HL-60/S4 treated with retinoic acid at 250 ng/mL for 4 days and 3 days (cell line): ENCODE data around the gene OR4E1.
"Not testable (repeated sequence)": the region's sequence is repeated elsewhere in the genome, so short reads cannot be mapped to it uniquely, and the experiment has no call there.

Source experiments
- in situ Hi-C: fragments of 300-500 bp; cut with MboI; formaldehyde crosslinking; loops from 2 replicates; pipeline ENCODE4 v1.7.0; 2022; ENCODE audit warnings: low sequenced_read_pairs

The OR4E1 gene

GRCh38 chr14:21653331-21653885 is 20.2 kb downstream of the OR4E1 start, which contains the start of gene OR4E2:
TSS of gene OR4E2 (plus strand) at chr14:21653835. CDS start at chr14:21665083, 11,248 bp downstream.
- in situ Hi-C loops = no loop called here

- in situ Hi-C loops = no loop called here
Measured at GRCh38 chr14:21652209-21652808, 21.3 kb downstream of the OR4E1 start.

DNA sequence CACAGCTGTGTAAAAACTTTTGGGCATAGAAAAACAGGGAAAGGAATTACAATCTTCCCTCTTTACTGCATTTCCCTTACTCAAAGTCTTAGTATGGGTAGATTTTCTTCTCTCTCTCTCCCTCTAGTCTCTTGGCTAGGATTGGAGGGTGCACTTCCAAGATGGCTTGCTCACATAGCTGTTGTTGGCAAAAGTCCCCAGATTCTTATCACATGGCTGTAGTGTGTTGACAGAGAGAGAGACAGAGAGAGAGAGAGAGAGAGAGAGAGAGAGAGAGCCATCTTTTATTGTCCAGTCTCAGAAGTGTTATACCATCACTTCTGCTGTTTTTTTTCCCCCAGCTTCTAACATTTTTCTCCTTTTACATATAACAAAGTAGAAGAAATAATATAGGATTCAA is 26.2 kb downstream of the OR4E1 start:
- in situ Hi-C loops = no loop called here

- in situ Hi-C loops = no loop called here
Measured at GRCh38 chr14:21643407-21643806, 30.2 kb downstream of the OR4E1 start.

DNA sequence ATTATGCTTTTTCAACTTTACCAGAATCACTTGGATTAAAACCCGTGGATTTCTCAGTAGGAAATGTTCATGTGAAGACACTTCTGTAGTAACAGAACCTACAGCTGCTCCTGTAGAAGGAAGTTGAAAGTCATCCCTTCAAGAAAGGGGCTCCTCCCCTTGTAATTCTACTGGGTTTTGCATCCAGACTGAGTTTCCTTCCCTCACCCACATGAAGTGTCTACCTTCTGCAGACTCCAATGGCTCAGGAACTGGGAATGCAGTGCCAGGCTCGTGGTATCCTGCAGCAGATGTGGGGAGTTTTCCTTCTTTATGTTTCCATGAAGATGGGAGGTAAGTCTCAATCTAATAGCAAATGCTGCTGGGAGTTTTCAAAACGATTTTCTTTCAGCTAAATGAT is 30.9 kb downstream of the OR4E1 start:
- in situ Hi-C loops = no loop called here

GRCh38 chr14:21634840-21635239 is 38.8 kb downstream of the OR4E1 start, which contains the start of gene OR10G2:
TSS of gene OR10G2 (minus strand) at chr14:21634940. CDS start at chr14:21634842, 98 bp downstream.
- in situ Hi-C loops = no loop called here

GRCh38 chr14:21631084-21631483 is 42.5 kb downstream of the OR4E1 start:
- in situ Hi-C loops = no loop called here

- in situ Hi-C loops = not testable (repeated sequence)
Measured at GRCh38 chr14:21630503-21630902, 43.1 kb downstream of the OR4E1 start.

DNA sequence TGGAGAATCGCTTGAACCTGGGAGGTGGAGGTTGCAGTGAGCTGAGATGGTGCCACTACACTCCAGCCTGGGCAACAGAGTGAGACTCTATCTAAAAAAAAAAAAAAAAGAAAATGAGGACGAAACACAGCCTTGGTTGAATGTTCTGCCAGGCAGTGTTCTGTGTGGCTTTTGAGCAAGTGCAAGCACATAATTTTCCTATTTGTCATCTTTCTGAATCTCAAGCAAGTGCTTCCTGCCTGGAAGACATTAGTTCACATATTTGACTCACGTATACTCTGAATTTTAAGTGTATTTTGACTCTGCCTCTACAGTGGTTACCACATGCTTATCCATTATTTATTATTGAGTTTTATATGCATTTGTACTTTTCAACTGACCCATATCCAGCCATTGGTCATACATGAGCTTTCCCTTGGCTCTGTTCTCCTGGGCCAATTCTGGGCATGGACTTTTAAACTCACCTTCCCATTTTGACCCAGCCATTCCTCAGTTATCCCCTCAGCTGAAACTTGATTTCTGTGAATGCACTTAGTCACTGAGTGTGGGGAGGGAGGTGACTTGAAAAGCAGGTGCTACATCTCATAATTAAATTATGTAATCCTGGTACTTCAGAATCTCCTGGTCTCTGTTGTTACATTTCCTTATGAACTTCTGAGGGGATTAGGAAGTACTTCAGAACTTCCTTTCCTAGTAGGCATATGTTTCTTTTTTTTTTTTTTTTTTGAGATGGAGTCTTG is 47.0 kb downstream of the OR4E1 start:
- in situ Hi-C loops = no loop called here
